Spleen (tissue), 11 donors: ENCODE measurements around the gene JAGN1. TPM values are rescaled to one million over a fixed set of nuclear protein-coding genes. Genes with fewer than 3 reads are reported as not detected.
"Not testable (repeated sequence)": the region's sequence is repeated elsewhere in the genome, so short reads cannot be mapped to it uniquely, and the experiment has no call there.

Experiments used
- DNase-seq: peaks from one replicate; pipeline ENCODE4 v3.0.0-alpha.2; 2020
- H3K27ac ChIP-seq, 8 donors: fragments of 200-600 bp; sonication (generic) in 7 of 8; 1 replicate in 4 of 8; 2 replicates in 4 of 8; pipeline versions ENCODE4 v1.5.0 to v1.8.0; 2016 to 2021; ENCODE audit warnings: inconsistent platforms in 4 of 8, mild to moderate bottlenecking in 4 of 8, moderate library complexity in 1 of 8
- H3K27me3 ChIP-seq, 7 donors: fragments of 200-600 bp; sonication (generic) in 6 of 7; replicated peaks in 1 of 7; 1 replicate in 4 of 7; 2 replicates in 3 of 7; pipeline versions ENCODE4 v1.5.0 to v1.8.0; 2016 to 2021; ENCODE audit warnings: inconsistent platforms in 3 of 7, mild to moderate bottlenecking in 1 of 7
- H3K36me3 ChIP-seq, 6 donors: fragments of 200-600 bp; sonication (generic) in 5 of 6; 1 replicate in 4 of 6; 2 replicates in 2 of 6; pipeline versions ENCODE4 v1.5.0 to v1.8.0; 2016 to 2021; ENCODE audit warnings: inconsistent platforms in 2 of 6
- H3K4me1 ChIP-seq, 6 donors: fragments of 200-600 bp; sonication (generic) in 5 of 6; 1 replicate in 3 of 6; 2 replicates in 3 of 6; pipeline versions ENCODE4 v1.5.0 to v1.8.0; 2016 to 2021; ENCODE audit warnings: inconsistent platforms in 3 of 6
- H3K4me3 ChIP-seq, 8 donors: fragments of 200-600 bp; sonication (generic) in 7 of 8; 1 replicate in 4 of 8; 2 replicates in 4 of 8; pipeline versions ENCODE4 v1.5.0 to v1.8.0; 2016 to 2021; ENCODE audit warnings: inconsistent platforms in 4 of 8, mild to moderate bottlenecking in 4 of 8, moderate library complexity in 2 of 8
- H3K9me3 ChIP-seq, 8 donors: fragments of 200-600 bp; sonication (generic) in 7 of 8; 1 replicate in 4 of 8; 2 replicates in 4 of 8; pipeline versions ENCODE4 v1.5.0 to v1.8.0; 2016 to 2021; ENCODE audit warnings: inconsistent platforms in 4 of 8
- POLR2A ChIP-seq, 3 donors: fragments of 450-650 bp; IDR thresholded peaks; one replicate each; pipeline ENCODE4 v1.5.1; 2017; ENCODE audit warnings: antibody characterized with exemption in 3 of 3, mild to moderate bottlenecking in 1 of 3
- POLR2AphosphoS5 ChIP-seq, 3 donors: sonication (generic); formaldehyde crosslinking; IDR thresholded peaks; one replicate each; pipeline ENCODE4 v1.5.1; 2017; ENCODE audit warnings: antibody characterized with exemption in 3 of 3
- WGBS, 5 donors: extraction: QIAGEN DNeasy Blood & Tissue Kit in 3 of 5; methylation state at CpG; one replicate each; pipeline versions ENCODE4 v1.1.5 to v1.1.7; 2013 to 2018; 5-methylcytosine and 5-hydroxymethylcytosine counted together
- intact Hi-C: fragments of 100-400 bp; cut with DNase I; formaldehyde crosslinking; loops from one replicate; pipeline ENCODE4 v1.15.0; 2023; ENCODE audit warnings: low total_unique reads
- polyA plus RNA-seq, 3 donors: library from polyadenylated mRNA; stranded (reverse); fragments of 200-250 nt; gene quantifications; one replicate each; pipeline ENCODE4 v1.2.1, GENCODE V29; 2013
- total RNA-seq, 7 donors: library from RNA; depleted of rRNA in 3 of 7; stranded (reverse); fragments of >200 nt in 3 of 7; fragmentation: NEBNext Ultra II Directional in 4 of 7; extraction: Animal tissue kit (Norgen Biotek cat#: 25700) in 4 of 7; gene quantifications; one replicate each; pipeline versions ENCODE4 v1.1.0 to v1.2.1, GENCODE V29; 2016 to 2021
- TF ChIP-seq, protein P1 (sequence below), 11 experiments: fragments of 200-600 bp in 7 of 11; fragments of 450-650 bp in 4 of 11; sonication (generic) in 4 of 11; IDR thresholded peaks in 8 of 11; conservative IDR thresholded peaks in 3 of 11; 1 replicate in 7 of 11; 2 replicates in 4 of 11; pipeline versions ENCODE4 v1.4.0 to v1.8.0; 2016 to 2021; ENCODE audit warnings: antibody characterized with exemption in 11 of 11, inconsistent platforms in 4 of 11, mild to moderate bottlenecking in 1 of 11
- donor health status: healthy with polysubstance abuse.
- donor health status: DM: no; HTN: no; CAD: no; lungs with moderate emphysema.
- donor health status: DM: no; HTN: no; CAD: no.
- donor health status: Bipolar disorder and iron deficiency.
- donor health status: healthy.
- donor health status: DM: no; HTN: no; CAD: no.
- donor health status: DM: yes; HTN: yes; CAD: no.

JAGN1 gene
- total and polyA plus RNA-seq, 10 donors, result 17.1 to 41.3 (median 25.9) TPM

GRCh38 chr3:9864200-9864927, 26.0 kb upstream of the JAGN1 start:
- H3K27ac ChIP-seq, result peak overlapping the region in 5 of 8 donors; percentile 39 to 63 (median 47)
- H3K4me1 ChIP-seq, result peaks cover 0 to 29% (median 16%) of the 10 kb centered on the region in 6 donors
- peaks cover 0 to 16% (median 0%) of the 10 kb centered on the region in 7 donors for H3K27me3 ChIP-seq
- TF ChIP-seq POLR2AphosphoS5 (IDR thresholded peaks at IDR 0.05), result peak in 1 of 3 donors; percentile 27
- TF ChIP-seq, protein P1, sequence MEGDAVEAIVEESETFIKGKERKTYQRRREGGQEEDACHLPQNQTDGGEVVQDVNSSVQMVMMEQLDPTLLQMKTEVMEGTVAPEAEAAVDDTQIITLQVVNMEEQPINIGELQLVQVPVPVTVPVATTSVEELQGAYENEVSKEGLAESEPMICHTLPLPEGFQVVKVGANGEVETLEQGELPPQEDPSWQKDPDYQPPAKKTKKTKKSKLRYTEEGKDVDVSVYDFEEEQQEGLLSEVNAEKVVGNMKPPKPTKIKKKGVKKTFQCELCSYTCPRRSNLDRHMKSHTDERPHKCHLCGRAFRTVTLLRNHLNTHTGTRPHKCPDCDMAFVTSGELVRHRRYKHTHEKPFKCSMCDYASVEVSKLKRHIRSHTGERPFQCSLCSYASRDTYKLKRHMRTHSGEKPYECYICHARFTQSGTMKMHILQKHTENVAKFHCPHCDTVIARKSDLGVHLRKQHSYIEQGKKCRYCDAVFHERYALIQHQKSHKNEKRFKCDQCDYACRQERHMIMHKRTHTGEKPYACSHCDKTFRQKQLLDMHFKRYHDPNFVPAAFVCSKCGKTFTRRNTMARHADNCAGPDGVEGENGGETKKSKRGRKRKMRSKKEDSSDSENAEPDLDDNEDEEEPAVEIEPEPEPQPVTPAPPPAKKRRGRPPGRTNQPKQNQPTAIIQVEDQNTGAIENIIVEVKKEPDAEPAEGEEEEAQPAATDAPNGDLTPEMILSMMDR (IDR thresholded peaks at IDR 0.05 in 8 of 11, conservative IDR thresholded peaks at IDR 0.05 in 3 of 11), result no peak
- intact Hi-C loops, result no loop called here
- H3K9me3 ChIP-seq, result no peaks in the 10 kb centered on the region
- WGBS, 5 donors, result 45 to 75% (median 65%) methylated on average over 14 to 16 of the region's 16 CpGs
- DNase-seq, result peak; percentile 51
- no peaks in the 10 kb centered on the region for H3K36me3 ChIP-seq
- H3K4me3 ChIP-seq, result no peak overlapping the region

GRCh38 chr3:9865125-9865637, 25.2 kb upstream of the JAGN1 start:
- H3K27ac ChIP-seq, result peak overlapping the region in 4 of 8 donors; percentile 39 to 62 (median 45)
- H3K36me3 ChIP-seq, H3K9me3 ChIP-seq, H3K4me3 ChIP-seq, intact Hi-C loops: not testable (repeated sequence)
- H3K27me3 ChIP-seq, result peaks cover 0 to 16% (median 0%) of the 10 kb centered on the region in 7 donors
- peak; percentile 18 for DNase-seq
- peaks cover 0 to 29% (median 16%) of the 10 kb centered on the region in 6 donors for H3K4me1 ChIP-seq
- 87 to 91% (median 89%) methylated on average over 10 of the region's 10 CpGs for WGBS, 5 donors

DNA sequence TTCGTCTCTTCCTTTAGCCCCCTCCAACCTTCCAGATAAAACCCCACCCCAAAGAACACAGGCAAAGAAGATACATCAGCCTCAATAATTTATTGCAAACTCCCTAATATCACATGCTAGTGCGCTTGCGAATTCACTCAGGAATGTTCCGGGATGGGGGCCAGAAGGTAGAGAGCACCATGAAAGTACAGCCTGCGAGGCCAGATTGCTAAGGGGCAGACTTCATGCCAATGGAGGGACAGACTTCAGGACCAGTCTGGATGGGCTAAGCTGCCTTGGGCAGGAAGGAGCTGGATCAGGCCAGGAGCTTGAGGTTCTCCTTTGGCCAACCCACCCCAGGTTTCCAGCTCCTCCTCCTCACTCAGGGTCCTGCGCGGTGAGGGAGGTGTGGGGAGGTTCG, 23.8 kb upstream of the JAGN1 start:
- WGBS, 5 donors, result 89 to 97% (median 94%) methylated on average over 6 to 8 of the region's 8 CpGs
- Histone ChIP-seq H3K36me3 (no peaks in the 10 kb centered on the region), H3K9me3 (no peaks in the 10 kb centered on the region), H3K27me3 (peaks cover 0 to 16% (median 0%) of the 10 kb centered on the region in 7 donors), H3K4me3 (no peak overlapping the region), H3K27ac (no peak overlapping the region), H3K4me1 (peaks cover 0 to 29% (median 16%) of the 10 kb centered on the region in 6 donors)
- intact Hi-C loops, result no loop called here
- TF ChIP-seq POLR2A (IDR thresholded peaks at IDR 0.05) (no peak), POLR2AphosphoS5 (IDR thresholded peaks at IDR 0.05) (no peak)
- TF ChIP-seq, protein P1 (IDR thresholded peaks at IDR 0.05 in 8 of 11, conservative IDR thresholded peaks at IDR 0.05 in 3 of 11), result no peak
- DNase-seq, result no peak

DNA sequence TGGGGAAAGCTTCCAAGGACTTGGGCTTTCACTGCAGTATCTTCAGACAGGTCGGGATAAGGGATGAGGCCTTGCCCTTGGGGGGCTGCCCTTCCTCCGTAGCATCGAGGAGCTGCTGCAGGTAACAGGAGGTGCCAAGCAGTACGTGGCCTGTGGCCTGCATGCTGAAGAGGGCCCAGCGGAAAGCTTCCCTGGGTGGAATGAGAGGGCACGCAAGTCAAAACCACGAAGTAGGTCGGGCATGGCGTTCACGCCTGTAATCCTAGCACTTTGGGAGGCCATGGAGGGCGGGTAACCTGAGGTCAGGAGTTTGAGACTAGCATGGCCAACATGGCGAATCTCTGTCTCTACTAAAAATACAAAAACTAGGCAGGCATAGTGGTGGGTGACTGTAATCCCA, 23.3 kb upstream of the JAGN1 start:
- H3K9me3 ChIP-seq, result no peaks in the 10 kb centered on the region
- WGBS, 5 donors, result 81 to 90% (median 86%) methylated on average over 12 of the region's 12 CpGs
- peaks cover 0 to 15% (median 0%) of the 10 kb centered on the region in 7 donors for H3K27me3 ChIP-seq
- no peak overlapping the region for H3K4me3 ChIP-seq
- H3K4me1 ChIP-seq, result peaks cover 0 to 28% (median 16%) of the 10 kb centered on the region in 6 donors
- peak; percentile 56 for DNase-seq
- intact Hi-C loops, result no loop called here
- H3K27ac ChIP-seq, result no peak overlapping the region
- no peaks in the 10 kb centered on the region for H3K36me3 ChIP-seq
- TF ChIP-seq POLR2AphosphoS5 (IDR thresholded peaks at IDR 0.05), result no peak
- TF ChIP-seq POLR2A (IDR thresholded peaks at IDR 0.05), result no peak
- TF ChIP-seq, protein P1 (IDR thresholded peaks at IDR 0.05 in 8 of 11, conservative IDR thresholded peaks at IDR 0.05 in 3 of 11), result no peak
